ENCODE data around the gene SYTL3.
"Not testable (repeated sequence)": the region's sequence is repeated elsewhere in the genome, so short reads cannot be mapped to it uniquely, and the experiment has no call there.

Gene SYTL3

DNA sequence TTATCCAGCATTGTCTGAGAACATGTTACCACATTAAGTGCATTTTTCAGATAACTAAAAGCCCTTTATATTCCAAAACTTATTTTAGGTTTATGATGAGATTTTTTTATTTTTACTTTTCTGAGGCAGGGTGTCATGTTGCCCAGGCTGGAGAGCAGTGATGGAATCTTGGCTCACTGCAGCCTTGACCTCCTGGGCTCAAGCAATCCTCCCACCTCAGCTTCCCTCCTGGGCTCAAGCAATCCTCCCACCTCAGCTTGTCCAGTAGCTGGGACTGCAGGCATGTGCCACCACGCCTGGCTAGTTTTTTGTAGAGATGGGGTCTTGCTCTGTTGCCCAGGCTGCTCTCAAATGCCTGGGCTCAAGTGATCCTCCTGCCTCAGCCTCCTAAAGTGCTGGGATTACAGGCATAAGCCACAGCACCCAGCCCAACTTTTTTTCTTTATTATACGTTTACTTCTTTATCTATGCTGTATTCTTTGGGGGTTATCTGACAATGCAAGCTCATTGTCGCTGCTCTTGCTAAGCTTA is 11.5 kb upstream of the SYTL3 start:
- no peak for DNase-seq (ENCODE audit: low spot score)

DNA sequence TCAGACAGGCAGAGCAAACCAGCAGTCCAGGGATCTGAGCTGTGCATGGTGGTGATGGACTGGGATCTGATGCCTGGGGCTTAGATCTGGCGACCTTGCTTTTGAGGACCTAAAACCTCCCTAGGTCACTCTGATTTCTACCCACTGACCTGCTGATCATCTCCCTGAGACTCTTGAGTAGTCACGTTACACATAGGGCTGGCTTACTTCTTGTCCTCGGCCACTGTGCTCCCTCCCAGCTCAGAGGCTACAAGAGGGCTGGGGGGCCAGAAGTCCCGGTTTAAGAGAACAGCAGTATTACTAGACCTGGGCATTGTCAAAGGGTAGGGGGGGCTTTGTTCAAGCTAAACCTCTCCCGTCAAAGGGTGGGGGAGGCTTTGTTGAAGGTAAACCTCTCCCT is 10.8 kb upstream of the SYTL3 start:
- DNase-seq (ENCODE audit: low spot score), result no peak

DNA sequence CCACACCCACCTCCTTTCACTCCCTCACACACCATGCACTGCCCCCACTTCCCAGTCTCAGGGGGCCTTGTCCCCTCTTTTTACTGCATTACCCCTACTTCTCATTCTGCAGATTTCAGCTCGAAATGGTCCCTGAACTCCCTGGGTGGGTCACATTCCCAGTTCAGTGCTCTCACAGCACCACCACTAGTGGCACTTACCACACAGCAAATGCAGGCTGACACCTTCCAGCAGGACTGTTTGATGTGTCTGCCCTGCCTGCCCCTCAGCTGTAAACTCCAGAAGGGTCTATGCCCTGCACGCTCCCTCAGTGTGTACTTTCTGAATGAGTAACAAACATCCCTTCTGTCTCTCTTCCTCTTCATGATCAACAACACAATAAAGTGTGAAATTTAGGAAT is 9.3 kb upstream of the SYTL3 start:
- DNase-seq (ENCODE audit: low spot score), result no peak

DNA sequence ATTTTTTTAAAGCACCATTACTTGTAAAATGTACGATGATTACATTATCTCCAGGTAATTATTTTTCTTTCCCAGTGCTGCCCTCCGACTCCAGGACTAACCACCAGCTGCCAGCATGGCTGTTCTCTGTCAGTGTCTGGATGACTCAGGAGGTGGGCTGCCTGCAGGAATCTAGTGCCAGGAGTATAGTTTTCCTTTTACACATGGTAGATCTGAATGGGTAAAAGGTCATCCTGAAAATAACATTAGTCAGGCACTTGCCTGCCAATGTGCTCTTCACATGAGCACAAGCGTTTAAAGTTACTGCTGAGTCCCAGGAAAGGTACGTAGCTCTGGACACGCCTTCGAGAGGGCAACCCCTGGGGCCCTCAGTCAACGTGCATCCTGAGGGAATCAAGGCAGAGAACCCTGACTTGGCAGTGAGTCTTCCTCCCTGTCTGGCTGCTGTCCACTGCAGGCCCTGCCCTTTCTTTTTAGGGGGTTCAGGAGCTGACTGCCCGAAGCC is 7.7 kb upstream of the SYTL3 start:
- DNase-seq (ENCODE audit: low spot score), result peak; percentile 90

DNA sequence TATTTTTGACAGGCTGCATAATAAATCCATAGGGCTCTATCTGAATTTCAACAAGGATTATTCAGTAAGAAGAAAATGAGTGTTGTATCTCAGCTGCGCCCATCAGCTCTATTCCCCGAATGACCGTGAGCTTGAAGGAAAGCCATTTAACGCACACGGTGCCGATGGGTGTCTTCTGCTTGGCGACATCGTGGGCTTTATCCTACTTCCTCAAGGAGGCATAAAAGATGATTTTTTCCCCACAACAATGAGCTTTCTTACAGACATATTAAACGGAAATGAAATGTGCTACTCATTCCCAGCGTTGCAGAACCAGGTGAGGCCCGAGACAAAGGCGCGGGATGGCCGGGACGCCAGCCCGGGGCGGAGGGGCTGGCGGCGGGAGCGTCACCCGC is 6.0 kb upstream of the SYTL3 start:
- DNase-seq (ENCODE audit: low spot score), result peak; percentile 32

DNA sequence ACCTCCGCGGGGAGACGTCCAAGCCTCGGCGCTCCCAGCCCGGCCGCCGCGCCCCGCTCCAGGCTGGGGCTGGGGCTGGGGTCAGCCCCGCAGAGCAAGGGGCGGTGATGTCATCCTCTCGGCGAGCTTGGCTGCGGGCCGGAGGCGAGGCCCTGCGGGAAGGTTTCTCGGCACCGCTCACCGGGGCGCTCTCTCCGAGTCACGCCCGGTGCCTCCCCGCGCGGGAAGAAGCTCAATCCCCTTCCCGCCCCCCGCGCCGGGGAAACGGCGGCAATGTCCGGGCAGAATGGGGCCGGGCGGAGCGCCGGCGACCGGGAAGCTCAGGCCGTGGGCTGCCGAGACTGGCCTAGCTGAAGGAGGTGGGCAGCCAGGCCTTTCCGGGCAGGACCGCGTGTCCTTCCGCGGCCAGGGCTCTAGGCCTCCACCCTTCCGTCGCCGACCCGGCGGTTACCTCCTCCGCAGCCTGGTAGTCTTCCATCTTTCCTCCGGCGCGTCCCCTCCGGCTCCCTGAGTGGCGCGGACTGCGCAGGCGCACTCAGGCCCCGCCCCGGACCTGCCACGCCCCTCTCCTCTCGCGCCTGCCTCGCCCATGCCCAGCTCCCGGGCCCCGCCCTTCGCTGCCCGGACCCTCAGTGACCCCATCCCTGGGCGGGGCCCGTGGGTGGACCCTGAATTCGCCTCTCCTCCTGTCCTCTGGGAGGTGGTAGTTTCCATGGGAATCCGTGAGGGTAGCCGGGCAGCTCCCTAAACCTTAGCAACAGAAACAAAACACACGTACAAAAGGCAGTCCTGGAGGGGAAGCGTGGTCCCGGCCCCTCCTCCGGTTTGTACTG is 5.4 kb upstream of the SYTL3 start, which contains the start of gene DYNLT1:
Gene DYNLT1, minus strand, starts transcription at position 513 of the 833 bp plus-strand sequence. Its CDS starts 35 bp downstream, at position 478.
- peak; percentile 89 for DNase-seq (ENCODE audit: low spot score)

DNA sequence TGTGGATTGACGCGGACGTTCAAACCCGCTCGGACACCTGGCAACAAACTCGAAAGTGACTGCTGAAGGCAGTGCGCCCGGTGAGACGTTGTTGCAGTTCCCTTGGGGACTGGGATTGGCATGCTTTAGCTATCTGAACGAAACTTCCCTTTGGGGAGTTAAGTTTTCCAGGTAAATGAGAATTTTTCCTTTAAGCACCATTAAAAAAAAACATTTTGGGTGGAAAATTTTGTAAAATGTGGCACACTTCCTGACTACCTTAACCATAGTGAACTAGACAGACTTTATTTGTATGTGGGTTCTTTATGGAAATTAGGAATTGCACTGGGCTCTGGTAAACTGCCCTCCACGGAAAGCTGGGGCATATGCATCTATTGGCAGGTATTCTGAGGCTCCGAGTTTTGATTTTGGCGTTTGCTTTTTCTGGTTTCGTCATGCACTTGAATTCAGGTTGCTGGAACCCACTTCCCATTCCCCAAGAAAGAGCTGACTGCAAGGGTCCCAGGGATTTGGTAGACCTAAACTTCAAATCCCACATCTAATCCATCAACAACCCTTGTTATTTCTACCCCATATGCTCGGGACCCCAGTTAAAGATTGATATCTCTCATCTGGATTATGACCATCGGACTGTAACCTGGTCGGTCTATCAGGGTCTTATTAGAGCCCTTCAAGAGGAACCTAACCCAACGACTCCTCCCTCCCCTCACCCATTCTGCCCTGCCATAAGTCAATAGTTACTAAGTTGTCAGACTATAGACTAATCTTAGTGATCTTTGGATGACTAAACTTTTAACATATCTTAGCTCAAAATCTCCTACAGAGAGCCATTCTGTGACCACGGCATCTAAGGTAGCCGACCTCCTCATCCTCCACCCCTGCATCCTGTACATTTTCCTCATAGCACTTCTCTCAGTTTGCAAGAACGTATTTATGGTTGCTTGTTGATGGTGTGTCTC is 4.5 kb upstream of the SYTL3 start:
- no peak for DNase-seq (ENCODE audit: low spot score)

DNA sequence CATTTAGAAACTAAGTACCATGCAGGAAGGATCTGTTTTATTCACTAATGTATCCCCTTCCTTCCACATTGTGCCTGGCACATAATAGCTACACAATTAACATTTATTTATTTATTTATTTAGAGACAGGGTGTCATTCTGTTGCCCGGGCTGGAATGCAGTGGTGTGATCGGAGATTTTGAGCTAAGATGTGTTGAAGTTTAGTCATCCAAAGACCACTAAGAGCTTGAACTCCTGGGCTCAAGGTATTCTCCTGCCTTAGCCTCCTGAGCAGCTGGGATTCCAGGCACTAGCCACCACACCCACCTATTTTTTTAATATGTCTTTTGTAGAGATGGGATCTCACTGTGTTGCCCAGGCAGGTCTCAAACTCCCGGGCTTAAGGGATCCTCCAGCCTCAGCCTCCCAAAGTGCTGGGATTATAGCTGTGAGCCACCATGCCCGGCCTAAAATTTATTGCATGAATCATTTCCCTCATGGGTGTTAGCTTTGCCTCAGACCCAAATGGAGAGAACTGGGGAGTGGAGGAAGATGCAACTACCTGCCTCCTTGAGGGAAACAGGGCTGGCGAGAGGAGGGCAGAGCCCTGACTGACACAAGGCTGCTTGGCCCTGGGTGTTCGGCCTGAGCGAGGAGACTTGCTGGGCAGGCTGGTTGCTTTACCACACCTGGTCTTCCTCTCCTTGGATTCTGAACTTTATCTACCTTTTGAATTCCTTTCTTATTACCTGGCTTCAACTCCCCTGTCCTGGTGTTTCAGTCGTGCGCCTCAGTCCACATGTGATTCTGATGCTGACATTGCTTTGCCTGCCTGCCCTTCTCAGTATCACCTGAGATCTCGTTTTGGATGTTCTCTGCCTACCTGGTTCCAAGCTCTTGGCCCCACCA is 3.6 kb upstream of the SYTL3 start:
- no peak for DNase-seq (ENCODE audit: low spot score)

DNA sequence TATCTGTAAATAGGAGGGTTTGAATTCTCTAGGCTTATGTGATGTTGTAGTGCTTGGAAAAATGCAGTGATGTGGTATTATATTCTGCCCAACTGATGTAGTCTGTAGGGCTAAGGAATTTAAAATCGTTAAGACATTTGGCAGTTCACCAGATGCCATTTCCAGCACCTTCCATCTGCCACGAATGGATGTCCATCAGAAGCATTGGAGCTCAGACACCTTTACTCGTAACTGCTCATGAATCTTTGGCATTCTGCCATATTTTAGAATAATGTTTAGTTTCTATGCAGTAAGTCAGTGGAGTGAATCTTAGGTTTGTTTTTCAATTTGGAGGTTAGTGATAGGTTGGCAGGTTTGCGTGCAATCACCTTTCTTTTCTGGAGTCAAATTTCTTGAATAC is 2.4 kb upstream of the SYTL3 start:
- DNase-seq (ENCODE audit: low spot score), result no peak

DNA sequence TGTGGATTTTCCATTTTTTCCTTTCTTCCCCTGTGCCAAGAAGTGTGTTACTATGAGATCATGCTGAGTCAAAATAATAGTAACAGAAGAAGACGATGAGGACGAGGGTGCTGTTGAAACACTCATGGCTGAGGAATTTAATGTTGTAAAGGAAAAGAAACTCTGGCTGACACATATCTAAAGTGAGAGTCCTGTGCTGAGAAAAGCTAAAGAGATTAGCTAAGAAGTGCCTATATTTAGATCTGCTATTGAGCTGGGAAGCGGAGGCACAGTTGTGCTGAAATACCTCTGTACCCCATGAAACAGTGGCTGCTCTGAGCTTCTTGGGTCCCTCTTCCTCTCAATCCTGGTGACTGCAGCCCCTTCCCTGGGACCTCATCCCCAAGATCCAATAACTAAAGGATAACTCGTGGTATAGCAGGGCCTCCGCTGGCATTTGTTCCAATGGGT is 1.1 kb upstream of the SYTL3 start:
- peak; percentile 83 for DNase-seq (ENCODE audit: low spot score)

DNA sequence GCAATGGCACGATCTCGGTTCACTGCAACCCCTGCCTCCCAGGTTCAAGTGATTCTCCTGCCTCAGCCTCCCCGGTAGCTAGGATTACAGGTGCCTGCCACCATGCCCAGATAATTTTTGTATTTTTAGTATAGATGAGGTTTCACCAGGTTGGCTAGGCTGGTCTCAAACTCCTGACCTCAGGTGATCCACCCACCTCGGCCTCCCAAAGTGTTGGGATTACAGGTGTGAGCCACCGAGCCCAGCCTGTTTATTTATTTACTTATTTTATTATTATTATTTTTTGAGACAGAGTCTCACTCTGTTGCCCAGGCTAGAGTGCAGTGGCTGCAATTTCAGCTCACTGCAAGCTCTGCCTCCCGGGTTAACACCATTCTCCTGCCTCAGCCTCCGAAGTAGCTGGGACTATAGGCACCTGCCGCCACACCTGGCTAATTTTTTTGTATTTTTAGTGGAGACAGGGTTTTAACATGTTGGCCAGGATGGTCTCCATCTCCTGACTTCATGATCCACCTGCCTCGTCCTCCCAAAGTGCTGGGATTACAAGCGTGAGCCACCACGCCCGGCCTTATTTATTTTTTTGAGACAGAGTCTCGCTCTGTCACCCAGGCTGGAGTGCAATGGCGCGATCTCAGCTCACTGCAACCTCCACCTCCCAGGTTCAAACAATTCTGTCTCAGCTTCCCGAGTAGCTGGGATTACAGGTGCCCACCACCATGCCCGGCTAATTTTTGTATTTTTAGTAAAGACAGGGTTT is 2.3 kb downstream of the SYTL3 start:
- DNase-seq (ENCODE audit: low spot score), result not testable (repeated sequence)

DNA sequence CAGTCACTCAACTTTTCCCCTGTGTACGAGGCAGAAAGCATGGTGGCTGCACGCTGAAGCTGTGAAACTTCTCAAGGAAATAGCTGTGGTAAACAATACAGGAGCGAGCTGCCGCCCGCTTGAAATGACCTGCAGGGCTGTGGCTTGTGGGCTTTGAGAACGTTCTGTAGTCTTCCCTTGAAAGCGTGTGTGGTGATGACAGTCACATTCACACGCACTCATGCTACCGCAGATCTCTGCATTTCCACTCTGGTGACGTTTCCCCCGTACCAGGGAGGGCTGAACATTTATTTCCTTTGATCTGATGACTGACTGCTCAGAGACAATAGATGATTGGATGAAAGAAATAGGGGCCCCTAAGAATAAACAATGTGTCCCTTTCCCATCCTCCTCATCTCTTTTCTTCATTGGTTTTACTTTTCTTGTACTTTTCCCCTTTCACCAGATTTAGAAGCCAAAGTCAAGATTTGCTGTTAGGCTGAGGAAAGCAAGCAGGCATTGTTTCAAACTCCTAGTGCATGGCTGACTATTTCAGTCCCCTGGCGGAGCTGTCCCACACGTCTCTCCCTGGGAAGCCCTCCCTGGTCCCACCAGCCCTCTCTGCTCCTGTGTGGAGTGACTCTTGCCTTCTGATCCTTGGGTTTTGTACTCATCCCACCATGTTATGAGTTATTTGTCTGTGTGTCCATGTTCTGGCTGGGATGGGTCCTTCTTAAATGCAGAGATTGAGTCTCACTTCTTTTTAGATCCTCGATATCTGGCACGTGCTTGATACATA is 3.9 kb downstream of the SYTL3 start:
- DNase-seq (ENCODE audit: low spot score), result no peak

DNA sequence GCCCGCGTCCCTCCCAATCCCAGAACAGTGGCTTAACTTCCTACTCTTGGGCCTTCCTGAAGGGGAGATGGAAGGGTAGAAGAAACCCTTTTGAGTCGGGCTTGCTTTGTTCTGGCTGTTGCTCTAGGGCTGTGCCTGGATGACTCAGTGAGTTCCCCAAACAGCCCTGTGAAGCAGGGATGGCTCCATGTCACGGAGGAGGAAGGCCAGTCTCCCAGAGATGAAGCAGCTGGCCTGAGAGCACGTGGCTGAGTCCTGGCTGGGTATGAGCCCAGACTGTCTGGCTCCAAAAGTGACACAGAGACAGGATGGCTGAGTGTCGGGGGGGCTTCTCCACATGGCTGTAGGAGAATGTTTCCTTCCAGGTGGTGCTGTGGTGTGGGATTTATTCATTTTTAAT is 4.6 kb downstream of the SYTL3 start:
- no peak for DNase-seq (ENCODE audit: low spot score)

DNA sequence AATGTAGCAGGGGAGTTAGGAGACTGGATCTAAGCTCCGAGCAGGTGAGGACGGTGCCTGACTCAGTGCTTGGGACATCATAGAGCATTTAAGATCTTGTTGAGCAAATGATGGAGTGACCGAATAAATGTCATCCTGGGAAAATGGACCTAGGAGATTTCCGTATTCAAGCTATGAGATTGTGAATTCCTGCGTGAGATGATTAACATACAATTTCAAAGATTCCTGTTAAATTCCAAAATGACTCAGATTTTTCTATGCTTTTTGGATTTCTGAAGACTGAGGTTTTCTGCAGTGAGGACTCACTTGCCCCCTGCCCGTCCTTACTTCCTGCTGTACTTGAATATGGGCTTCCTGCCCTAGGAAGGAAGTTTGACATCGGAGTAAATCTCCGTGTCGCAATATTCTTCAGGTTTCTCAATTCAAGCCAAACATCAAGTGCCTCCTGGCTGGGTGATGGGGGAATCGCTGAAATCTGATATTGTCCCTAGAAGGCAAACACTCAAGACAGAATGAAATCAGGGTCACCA is 5.2 kb downstream of the SYTL3 start:
- no peak for DNase-seq (ENCODE audit: low spot score)

DNA sequence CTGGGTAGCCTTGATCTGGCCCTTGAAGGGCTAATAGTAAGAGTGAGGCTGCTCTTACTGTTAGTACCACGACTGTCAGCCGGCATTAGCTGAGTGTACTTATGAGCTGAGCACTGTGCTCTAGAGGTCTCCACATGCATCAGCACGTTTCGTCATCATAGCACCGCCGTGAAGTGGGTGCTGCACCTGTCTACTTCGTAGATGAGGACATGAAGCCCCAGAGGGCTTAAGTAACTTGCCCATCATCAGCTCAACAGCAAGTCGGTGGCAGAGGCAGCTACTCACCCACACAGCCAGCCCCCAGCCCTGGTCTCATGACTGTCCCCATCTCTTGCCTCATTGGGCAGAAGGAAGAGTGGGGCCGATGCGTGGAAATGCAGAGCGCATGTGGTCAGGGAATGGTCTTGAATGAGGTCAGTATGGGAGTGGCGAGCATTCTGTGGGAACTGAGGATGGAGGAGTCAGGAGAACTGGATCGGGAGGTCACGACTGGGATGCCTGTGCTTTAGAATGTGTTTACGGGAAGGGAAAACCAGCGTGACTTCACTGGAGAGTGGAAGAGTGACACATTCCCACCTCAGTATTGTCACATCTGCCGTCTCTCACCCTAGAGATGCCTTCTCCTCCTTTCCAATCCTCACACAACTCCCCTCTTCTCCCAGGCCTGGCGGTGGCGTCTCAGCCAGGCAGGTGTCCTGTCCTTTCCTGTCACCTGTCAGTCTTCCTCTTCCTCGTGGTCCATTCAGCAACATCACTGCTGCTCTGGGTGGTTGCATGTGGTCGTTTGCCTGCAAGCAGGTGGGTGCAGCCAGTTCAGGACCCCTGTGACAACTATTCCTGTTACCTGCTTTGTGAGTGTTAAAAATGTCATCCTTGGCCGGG is 6.0 kb downstream of the SYTL3 start:
- no peak for DNase-seq (ENCODE audit: low spot score)

DNA sequence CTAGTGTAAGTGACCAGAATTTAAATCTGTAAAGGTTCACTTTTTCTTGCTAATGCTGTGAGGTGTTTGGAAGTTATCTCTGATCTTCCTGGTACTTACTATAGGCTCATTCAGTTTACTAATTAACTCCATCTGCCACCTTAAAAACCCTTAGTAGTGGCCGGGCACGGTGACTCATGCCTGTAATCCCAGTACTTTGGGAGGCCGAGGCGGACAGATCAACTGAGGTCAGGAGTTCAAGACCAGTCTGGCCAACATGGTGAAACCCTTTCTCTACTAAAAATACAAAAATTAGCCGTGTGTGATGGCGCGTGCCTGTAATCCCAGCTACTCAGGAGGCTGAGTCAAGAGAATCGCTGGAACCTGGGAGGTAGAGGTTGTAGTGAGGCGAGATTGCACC is 7.1 kb downstream of the SYTL3 start:
- not testable (repeated sequence) for DNase-seq (ENCODE audit: low spot score)

DNA sequence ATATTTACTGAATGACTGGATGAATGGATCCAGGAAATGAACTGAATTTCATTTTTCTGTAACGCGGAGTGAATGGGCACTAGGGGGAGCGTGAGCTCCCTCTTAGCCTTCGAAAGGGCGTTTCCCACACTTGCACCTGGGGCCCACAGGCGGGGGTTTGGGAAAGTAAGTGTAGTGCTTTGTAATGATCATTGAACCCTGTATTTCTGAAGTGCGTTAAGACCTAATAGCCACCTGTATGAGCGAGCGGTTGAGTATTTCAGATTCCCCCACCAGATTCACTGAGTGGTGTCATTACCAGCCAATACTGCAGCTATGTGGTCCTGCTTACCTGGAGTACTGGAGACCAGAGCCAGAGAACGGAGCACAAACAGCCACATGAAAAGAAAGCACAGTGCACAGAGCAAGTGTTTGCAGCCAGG is 10.5 kb downstream of the SYTL3 start:
- DNase-seq (ENCODE audit: low spot score), result no peak

DNA sequence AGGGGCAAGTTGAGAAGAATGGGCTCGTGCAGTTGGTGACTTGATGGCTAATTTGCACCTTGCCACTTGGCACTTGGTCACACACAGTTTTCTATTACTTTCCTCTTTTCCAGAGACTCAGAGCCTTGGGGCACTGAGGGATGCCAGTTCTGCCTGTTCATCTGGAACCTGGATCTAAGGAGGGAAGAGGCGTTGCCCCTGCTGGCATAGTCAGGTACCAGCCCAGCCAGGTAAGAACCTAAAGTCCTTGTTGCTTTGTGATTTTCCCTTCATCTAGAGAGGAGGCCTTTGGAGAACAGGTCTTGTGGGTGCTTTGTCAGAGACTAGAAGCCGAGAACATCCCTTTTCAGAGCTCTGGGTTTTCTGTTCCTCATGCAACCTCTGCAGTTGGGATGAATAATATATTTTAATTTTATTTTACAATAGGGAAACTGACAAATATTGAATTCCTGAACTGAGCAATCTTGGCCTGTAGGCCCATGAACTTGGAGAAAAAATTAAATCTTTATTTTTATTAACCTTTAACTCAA is 11.4 kb downstream of the SYTL3 start:
- DNase-seq (ENCODE audit: low spot score), result no peak

Data from RKO (cell line).